ENCODE measurements around the gene C19orf73.

- TF ChIP-seq CTCF (conservative IDR thresholded peaks at IDR 0.05 in 1 of 2, IDR thresholded peaks at IDR 0.05 in 1 of 2; ENCODE audit: low read depth in 1 of 2, low read length in 2 of 2), result no peak
- no peak for TF ChIP-seq EZH2 (IDR thresholded peaks at IDR 0.05; ENCODE audit: low read length, missing control alignments)
Observed at GRCh38 chr19:49154279-49154678, 35.3 kb upstream of the C19orf73 start.
